Lower leg skin (tissue), 4 donors: ENCODE results near the gene ABCA4. TPM values are rescaled to one million over a fixed set of nuclear protein-coding genes. Genes with fewer than 3 reads are reported as not detected.

Experiments used
- DNase-seq, 2 donors: peaks; one replicate each; pipeline ENCODE4 v3.0.0-alpha.2; 2019; ENCODE audit warnings: low spot score in 2 of 2
- H3K4me3 ChIP-seq: fragments of 200-600 bp; sonication (generic); 2 replicates; pipeline ENCODE4 v1.5.1; 2017; ENCODE audit warnings: mild to moderate bottlenecking, low read depth; ENCODE audit not compliant: poor library complexity, severe bottlenecking
- CTCF ChIP-seq, 3 donors: fragments of 450-650 bp; IDR thresholded peaks; one replicate each; pipeline ENCODE4 v1.5.1; 2016; ENCODE audit warnings: antibody characterized with exemption in 3 of 3, mild to moderate bottlenecking in 3 of 3, moderate library complexity in 2 of 3
- POLR2A ChIP-seq, 2 donors: fragments of 450-650 bp; IDR thresholded peaks; one replicate each; pipeline ENCODE4 v1.6.1; 2016 to 2017; ENCODE audit warnings: antibody characterized with exemption in 2 of 2, mild to moderate bottlenecking in 1 of 2, moderate library complexity in 1 of 2
- WGBS, 2 donors: methylation state at CpG; one replicate each; pipeline ENCODE4 v1.1.5; 2018; 5-methylcytosine and 5-hydroxymethylcytosine counted together
- intact Hi-C: fragments of 100-400 bp; cut with DNase I; formaldehyde crosslinking; loops from one replicate; pipeline ENCODE4 v1.15.0; 2023; ENCODE audit warnings: low total_unique reads
- total RNA-seq, 4 donors: library from RNA; depleted of rRNA; stranded (reverse); fragments of >200 nt; gene quantifications; one replicate each; pipeline ENCODE4 v1.1.0, GENCODE V29; 2016

Gene ABCA4
- total RNA-seq, 4 donors from 2014 or later: 0.46 to 5.3 (median 3.8) TPM

GRCh38 chr1:94067196-94067595 is 53.8 kb downstream of the ABCA4 start:
- intact Hi-C loops: no loop called here
- DNase-seq: no peak
- TF ChIP-seq POLR2A (IDR thresholded peaks at IDR 0.05) (no peak), CTCF (IDR thresholded peaks at IDR 0.05) (no peak)
- WGBS, 2 donors: 82 to 84% methylated on average over 3 of the region's 3 CpGs
- no peak overlapping the region for H3K4me3 ChIP-seq

- DNase-seq: peak in 1 of 2 donors; percentile 50
- intact Hi-C loops: no loop called here
Measured at GRCh38 chr1:94063379-94063778, 57.6 kb downstream of the ABCA4 start.

GRCh38 chr1:94061513-94062443 is 59.2 kb downstream of the ABCA4 start:
- 19 to 26% methylated on average over 5 of the region's 5 CpGs for WGBS, 2 donors
- DNase-seq: peak; percentile 71 to 93
- TF ChIP-seq CTCF (IDR thresholded peaks at IDR 0.05): peak in 1 of 3 donors; percentile 91
- TF ChIP-seq POLR2A (IDR thresholded peaks at IDR 0.05): no peak
- H3K4me3 ChIP-seq: no peak overlapping the region
- intact Hi-C loops: no loop called here

More at GRCh38 chr1:94063379-94063778, 57.6 kb downstream of the ABCA4 start:
- TF ChIP-seq POLR2A (IDR thresholded peaks at IDR 0.05): no peak
- TF ChIP-seq CTCF (IDR thresholded peaks at IDR 0.05): no peak
- no peak overlapping the region for H3K4me3 ChIP-seq
- WGBS, 2 donors: 40 to 50% methylated on average over 5 of the region's 5 CpGs

DNA sequence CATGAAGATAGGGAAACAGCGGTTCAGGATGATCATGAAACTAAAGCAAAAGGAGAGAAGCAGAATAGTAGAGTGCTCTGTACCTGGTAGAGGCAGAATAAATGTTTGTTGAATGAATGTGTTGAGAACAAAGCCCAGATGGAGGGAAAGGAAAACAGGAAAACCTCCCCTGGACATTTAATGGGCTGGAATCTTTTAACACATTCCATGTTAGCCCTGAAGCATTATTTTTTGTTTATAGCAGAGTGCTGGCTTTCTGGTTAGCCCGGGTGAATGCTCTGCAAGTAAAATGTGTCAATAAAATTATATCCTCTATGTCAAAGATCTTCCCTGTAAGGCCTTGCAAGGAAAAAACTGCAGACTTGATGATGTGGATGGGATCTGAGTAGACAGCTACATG is 60.2 kb downstream of the ABCA4 start:
- H3K4me3 ChIP-seq: no peak overlapping the region
- no peak for TF ChIP-seq CTCF (IDR thresholded peaks at IDR 0.05)
- 63 to 67% methylated on average over 2 of the region's 2 CpGs for WGBS, 2 donors
- intact Hi-C loops: no loop called here
- DNase-seq: no peak

DNA sequence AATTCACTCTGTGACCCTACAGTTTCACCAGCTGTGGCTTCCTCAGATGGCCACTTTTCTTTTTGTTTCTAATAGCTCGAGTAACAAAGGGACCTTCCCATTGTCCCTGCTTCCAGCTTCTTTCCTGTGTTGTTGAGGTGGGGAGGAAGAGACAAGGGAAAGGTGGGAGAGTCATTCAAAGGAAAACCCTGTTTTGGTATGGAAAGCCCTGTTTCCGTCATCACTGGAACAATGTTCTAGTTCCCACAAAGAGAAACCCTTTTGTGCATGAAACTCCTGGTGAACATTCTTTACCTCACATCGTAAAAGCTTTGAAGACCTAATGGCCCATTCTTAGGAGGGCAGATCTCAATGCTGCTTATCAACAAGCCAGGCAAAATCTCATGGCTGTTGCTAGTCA is 62.2 kb downstream of the ABCA4 start:
- WGBS, 2 donors: 84 to 87% methylated on average over 3 of the region's 3 CpGs
- intact Hi-C loops: loop anchor here (2.0 kb wide), 1 partner anchor 278 kb away; no protein-coding TSS in a partner anchor
- H3K4me3 ChIP-seq: no peak overlapping the region
- TF ChIP-seq POLR2A (IDR thresholded peaks at IDR 0.05) (no peak), CTCF (IDR thresholded peaks at IDR 0.05) (no peak)
- DNase-seq: no peak
